ENCODE data around the gene FLOT2.
"Not testable (repeated sequence)": the region's sequence is repeated elsewhere in the genome, so short reads cannot be mapped to it uniquely, and the experiment has no call there.

Gene FLOT2

GRCh38 chr17:28895794-28896447 is 1.6 kb downstream of the FLOT2 start:
- no peak for DNase-seq (ENCODE audit: low read depth in 3 of 3)

GRCh38 chr17:28893248-28894183 is 4.0 kb downstream of the FLOT2 start:
- DNase-seq (ENCODE audit: low read depth in 3 of 3) = not testable (repeated sequence)

GRCh38 chr17:28892024-28892423 is 5.5 kb downstream of the FLOT2 start:
- no peak for DNase-seq (ENCODE audit: low read depth in 3 of 3)

- no peak for DNase-seq (ENCODE audit: low read depth in 3 of 3)
Observed at GRCh38 chr17:28891201-28891600, 6.3 kb downstream of the FLOT2 start.

GRCh38 chr17:28889996-28890395 is 7.5 kb downstream of the FLOT2 start:
- DNase-seq (ENCODE audit: low read depth in 3 of 3) = no peak

GRCh38 chr17:28888832-28889231 is 8.7 kb downstream of the FLOT2 start:
- DNase-seq (ENCODE audit: low read depth in 3 of 3) = no peak

- DNase-seq (ENCODE audit: low read depth in 3 of 3) = no peak
Observed at GRCh38 chr17:28887871-28888471, 9.6 kb downstream of the FLOT2 start.

GRCh38 chr17:28885951-28886350 is 11.6 kb downstream of the FLOT2 start:
- no peak for DNase-seq (ENCODE audit: low read depth in 3 of 3)

GRCh38 chr17:28885363-28885762 is 12.2 kb downstream of the FLOT2 start:
- DNase-seq (ENCODE audit: low read depth in 3 of 3) = no peak

GRCh38 chr17:28883967-28884702 is 13.4 kb downstream of the FLOT2 start:
- DNase-seq (ENCODE audit: low read depth in 3 of 3) = no peak

GRCh38 chr17:28882154-28882895 is 15.2 kb downstream of the FLOT2 start:
- no peak for DNase-seq (ENCODE audit: low read depth in 3 of 3)

- DNase-seq (ENCODE audit: low read depth in 3 of 3) = no peak
Observed at GRCh38 chr17:28881533-28882056, 15.9 kb downstream of the FLOT2 start.

GRCh38 chr17:28880572-28880945 is 17.0 kb downstream of the FLOT2 start:
- no peak for DNase-seq (ENCODE audit: low read depth in 3 of 3)

GRCh38 chr17:28879886-28880571 is 17.5 kb downstream of the FLOT2 start:
- no peak for DNase-seq (ENCODE audit: low read depth in 3 of 3)

- DNase-seq (ENCODE audit: low read depth in 3 of 3) = no peak
Observed at GRCh38 chr17:28878981-28879380, 18.6 kb downstream of the FLOT2 start.

GRCh38 chr17:28878158-28878910 is 19.2 kb downstream of the FLOT2 start:
- no peak for DNase-seq (ENCODE audit: low read depth in 3 of 3)

- DNase-seq (ENCODE audit: low read depth in 3 of 3) = not testable (repeated sequence)
Observed at GRCh38 chr17:28877150-28877711, 20.3 kb downstream of the FLOT2 start.

- DNase-seq (ENCODE audit: low read depth in 3 of 3) = no peak
Observed at GRCh38 chr17:28875848-28876550, 21.5 kb downstream of the FLOT2 start.

GRCh38 chr17:28874750-28875149 is 22.8 kb downstream of the FLOT2 start:
- no peak for DNase-seq (ENCODE audit: low read depth in 3 of 3)

Data from stimulated activated CD4-positive, alpha-beta T cell treated with anti-CD3 and anti-CD28 coated beads, TNF-alpha, amount 100 ng/mL, for 4 hours (primary cell).